Choroid plexus epithelial cell (primary cell): ENCODE results near the gene GABPB1.

ENCODE experiments used
- DNase-seq: peaks from one replicate; pipeline ENCODE4 v3.0.0-alpha.2; 2010; ENCODE audit warnings: low read depth
- H3K4me3 ChIP-seq: 2 replicates; pipeline ENCODE4 v1.5.1; 2011; ENCODE audit warnings: low read depth, mild to moderate bottlenecking, control low read depth, low read length, moderate library complexity
- TF ChIP-seq, protein P1 (sequence below): conservative IDR thresholded peaks from 2 replicates; pipeline ENCODE4 v1.5.1; 2011; ENCODE audit warnings: low read depth, mild to moderate bottlenecking, control low read depth, inconsistent platforms, low read length, moderate library complexity

Gene GABPB1

DNA sequence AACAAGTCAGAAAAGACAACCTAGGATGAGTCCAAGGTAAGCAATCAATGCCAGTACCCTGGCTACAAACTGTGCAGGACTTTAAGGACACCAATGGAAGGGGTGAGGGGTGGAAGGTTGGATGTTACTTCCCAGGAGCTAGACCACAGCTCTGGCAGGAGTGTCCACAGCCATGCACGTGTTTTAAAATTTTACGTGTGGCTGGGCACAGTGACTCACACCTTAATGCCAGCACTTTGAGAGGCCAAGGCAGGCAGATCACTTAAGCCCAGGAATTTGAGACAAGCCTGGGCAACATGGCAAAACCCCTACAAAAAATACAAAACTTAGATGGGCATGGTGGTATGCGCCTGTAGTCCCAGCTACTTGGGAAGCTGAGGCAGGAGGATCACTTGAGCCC lies 74.7 kb downstream of the GABPB1 start:
- H3K4me3 ChIP-seq, result no peak overlapping the region
- no peak for DNase-seq

DNA sequence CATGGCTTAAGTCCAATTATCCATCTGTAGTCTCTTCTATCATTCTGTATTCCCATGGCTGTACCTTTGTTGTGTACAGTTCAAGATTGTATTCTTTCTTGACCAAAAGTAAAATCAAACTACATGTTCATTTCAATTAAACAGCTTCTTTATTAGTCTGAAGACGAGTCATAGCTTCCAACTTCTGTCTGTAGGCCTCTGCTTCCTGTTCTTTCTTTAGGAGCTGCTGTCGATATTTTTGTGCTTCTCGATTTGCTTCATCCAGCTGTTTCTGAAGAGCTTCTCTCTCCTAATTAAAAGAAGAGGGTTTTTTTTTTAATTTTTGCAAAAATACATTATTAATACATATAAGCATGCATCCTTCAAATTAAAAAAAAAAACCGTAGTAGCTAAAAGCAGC lies 76.5 kb downstream of the GABPB1 start:
- H3K4me3 ChIP-seq, result no peak overlapping the region
- TF ChIP-seq, protein P1, sequence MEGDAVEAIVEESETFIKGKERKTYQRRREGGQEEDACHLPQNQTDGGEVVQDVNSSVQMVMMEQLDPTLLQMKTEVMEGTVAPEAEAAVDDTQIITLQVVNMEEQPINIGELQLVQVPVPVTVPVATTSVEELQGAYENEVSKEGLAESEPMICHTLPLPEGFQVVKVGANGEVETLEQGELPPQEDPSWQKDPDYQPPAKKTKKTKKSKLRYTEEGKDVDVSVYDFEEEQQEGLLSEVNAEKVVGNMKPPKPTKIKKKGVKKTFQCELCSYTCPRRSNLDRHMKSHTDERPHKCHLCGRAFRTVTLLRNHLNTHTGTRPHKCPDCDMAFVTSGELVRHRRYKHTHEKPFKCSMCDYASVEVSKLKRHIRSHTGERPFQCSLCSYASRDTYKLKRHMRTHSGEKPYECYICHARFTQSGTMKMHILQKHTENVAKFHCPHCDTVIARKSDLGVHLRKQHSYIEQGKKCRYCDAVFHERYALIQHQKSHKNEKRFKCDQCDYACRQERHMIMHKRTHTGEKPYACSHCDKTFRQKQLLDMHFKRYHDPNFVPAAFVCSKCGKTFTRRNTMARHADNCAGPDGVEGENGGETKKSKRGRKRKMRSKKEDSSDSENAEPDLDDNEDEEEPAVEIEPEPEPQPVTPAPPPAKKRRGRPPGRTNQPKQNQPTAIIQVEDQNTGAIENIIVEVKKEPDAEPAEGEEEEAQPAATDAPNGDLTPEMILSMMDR, result no peak
- DNase-seq, result no peak

More for the DNA sequence above, 74.7 kb downstream of the GABPB1 start:
- TF ChIP-seq, protein P1, result no peak

DNA sequence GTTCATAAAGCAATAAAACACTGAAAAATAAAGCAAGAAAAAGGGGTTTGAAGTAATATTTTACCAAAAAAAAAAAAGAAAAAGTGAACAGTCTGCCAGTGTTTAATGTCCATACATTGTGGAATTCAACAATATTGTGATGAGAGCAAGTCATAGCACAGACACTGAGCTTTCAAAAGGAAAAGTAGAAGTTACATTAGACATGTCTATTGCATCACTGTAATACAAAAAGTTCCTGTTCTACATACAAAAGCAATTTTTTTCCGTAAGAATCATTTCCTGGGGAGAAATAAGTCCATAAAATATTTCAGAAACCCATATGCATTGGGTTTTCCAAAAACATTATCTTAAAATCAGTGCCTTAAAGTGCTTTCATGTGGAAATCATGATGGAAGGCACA lies 77.6 kb downstream of the GABPB1 start:
- TF ChIP-seq, protein P1, result no peak
- DNase-seq, result no peak
- H3K4me3 ChIP-seq, result no peak overlapping the region

DNA sequence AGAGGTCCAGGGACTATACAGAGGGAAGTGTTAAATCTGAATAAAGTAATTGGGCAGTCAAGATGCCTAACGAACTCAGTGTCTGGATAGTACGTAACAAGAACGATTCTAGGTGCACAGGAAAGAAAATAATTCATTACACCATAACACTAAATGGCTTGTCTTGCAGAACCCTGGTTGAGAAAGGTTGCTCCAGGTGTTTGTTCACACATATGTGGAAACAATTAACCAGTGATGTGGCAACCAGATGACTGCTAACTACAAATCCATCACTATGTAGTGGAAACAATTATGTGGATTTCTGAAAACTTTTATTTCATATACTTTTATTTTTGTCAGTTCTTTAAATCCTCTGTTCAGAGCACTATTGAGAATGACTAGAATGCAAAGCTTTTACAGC lies 79.1 kb downstream of the GABPB1 start:
- TF ChIP-seq, protein P1, result no peak
- H3K4me3 ChIP-seq, result no peak overlapping the region
- no peak for DNase-seq

DNA sequence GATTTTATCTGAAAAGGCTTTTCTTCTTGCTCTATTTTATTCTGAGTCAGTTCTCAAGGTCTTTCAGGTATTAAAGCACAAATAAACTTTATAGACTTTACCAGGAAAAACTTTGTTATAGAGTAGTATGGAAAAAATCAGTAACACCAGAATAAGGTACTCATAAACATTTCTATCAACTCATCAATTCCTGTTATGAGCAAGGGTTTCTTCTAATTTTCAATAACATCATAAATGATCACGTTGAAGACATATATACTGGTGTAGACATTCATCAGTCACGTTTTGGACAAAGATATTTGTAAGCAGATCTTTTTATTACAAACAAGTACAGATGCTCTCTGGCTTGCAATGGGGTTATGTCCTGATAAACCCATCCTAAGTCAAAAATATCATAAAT lies 79.9 kb downstream of the GABPB1 start:
- TF ChIP-seq, protein P1, result no peak
- no peak for DNase-seq
- H3K4me3 ChIP-seq, result no peak overlapping the region

DNA sequence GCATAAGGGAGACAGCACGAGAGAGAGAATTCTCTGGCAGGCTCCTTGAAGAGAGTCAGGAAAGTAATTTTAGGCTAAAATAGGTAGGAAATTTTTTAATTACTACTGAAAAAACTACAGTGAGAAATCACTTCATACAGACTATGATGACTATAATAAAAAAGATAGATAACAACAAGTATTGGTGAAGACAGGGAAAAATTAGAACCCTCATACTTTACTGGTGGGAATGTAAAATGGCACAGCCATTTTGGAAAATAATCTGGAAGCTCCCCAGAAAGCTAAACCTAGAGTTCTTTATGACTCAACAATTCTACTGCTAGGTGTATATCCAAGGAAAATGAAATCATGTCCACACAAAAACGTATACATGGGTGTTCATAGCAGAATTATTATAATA lies 87.4 kb downstream of the GABPB1 start:
- H3K4me3 ChIP-seq, result no peak overlapping the region
- TF ChIP-seq, protein P1, result no peak
- DNase-seq, result no peak

DNA sequence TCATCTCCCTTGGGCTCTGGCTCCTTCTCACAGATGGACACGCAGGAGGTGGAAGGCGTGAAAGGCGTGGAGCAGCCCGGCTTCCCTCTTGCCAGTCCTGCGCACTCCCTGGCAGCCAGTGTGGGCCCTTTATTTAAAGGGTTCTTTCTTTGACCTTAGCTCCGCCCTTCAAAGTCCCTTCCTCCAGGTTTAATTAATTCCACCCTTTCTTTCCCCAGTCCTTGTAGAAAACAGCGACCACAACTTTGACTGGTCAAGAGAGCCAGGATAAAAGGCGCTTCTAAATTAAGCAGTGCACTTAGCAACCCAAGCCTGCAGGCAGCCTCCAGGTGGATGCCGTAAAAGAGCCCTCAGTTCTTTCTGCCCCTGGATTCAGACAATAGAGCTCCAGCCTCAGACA lies 89.4 kb downstream of the GABPB1 start, which contains the start of gene HDC:
Gene HDC (minus strand): TSS at position 107 of the 400 bp plus-strand sequence. CDS start 103 bp downstream, at position 4.
- no peak within 1 kb of the TSS for H3K4me3 ChIP-seq
- TF ChIP-seq, protein P1, result no peak
- DNase-seq, result no peak
